Measurements from ENCODE around the gene POTEC.
A peak's percentile ranks its signal among the peaks of the same experiment; 100 is the strongest.
"Not testable (repeated sequence)": the region's sequence is repeated elsewhere in the genome, so short reads cannot be mapped to it uniquely, and the experiment has no call there.

POTEC gene

DNA sequence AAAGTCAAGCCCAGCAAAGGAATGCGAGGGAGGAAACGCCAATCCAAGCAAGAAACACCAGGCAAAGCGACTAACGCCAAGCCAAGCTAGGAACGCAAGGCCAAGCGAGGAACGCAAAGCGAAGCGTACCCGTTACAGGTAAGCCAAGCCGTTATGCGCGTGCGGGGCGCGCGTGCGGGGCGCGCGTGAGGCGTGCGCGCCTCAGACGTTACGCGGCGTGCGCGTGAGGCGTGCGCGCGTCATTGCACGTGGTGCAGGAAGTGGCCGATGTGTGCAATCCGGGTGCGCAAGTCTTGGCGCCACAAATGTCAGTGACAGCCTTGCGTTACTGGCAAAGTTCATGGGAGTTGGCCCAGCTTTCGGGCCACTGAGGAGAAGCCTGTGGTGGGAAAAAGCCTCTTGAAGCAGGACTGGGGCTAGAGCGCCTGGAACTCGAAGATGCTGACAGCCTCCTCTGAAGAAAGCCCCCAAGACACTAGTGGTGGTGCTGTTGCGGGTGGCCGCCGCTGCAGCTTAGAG lies at the start of gene POTEC:
POTEC (minus strand) TSS at position 155 of the 519 bp plus-strand sequence. CDS start 454 bp downstream, outside the sequence.
- not testable (repeated sequence) for DNase-seq (ENCODE audit: low spot score)

DNA sequence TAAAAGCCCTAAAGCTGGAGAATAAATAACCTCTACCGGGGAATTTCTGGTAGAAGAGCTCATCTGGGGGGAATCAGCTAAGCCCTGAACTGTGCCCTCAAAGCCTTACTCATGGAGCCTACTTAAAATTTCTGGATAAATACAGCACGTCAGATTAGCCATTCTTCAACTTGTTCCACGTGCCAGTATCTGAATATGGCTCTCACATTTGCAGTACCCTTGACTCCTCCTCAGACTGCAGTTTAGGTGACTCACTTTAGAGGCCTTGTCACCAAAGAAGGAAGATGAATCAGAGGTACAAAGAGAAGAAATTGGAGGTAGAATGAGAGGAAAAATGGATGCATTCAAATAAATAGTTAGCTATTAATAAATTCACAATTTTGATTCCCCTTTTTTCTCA lies 34.6 kb upstream of the POTEC start:
- DNase-seq (ENCODE audit: low spot score): no peak

DNA sequence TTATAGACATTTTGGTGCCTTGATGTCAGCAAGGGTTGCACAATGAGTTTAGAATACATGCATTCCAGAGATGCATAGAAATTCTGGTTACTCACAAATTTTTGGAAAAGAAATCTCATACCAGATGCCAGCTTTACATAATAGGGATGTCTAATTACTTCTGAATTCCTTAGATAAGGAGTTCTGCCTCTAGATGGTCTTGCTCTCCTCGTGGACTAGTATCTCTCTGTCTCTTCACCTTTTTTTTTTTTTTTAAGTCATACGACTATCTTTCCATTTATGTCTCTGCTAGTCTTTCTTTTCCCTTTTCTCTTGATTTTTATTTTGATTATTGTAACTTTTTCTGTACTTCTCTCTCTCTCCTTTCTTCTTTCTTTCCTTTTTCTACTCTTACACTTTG lies 16.1 kb upstream of the POTEC start:
- not testable (repeated sequence) for DNase-seq (ENCODE audit: low spot score)

DNA sequence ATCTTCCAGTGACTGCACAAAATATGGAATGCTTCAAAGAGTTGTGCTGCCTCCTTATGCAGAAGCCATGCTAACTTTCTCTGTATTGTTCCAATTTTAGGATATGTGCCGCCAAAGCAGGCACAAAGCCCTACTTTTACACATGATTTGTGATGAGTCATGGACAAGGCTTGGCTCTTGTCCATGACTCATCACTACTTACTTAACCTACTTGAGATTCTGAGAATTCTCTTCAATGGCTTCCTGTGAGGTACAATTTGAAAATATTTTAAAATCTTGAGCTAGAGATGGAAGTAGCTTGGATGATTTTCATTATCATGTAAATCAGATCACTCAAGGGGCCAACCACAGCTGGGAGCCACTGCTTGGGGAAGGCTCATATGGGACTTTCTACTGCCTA lies 11.7 kb downstream of the POTEC start:
- DNase-seq (ENCODE audit: low spot score): not testable (repeated sequence)

DNA sequence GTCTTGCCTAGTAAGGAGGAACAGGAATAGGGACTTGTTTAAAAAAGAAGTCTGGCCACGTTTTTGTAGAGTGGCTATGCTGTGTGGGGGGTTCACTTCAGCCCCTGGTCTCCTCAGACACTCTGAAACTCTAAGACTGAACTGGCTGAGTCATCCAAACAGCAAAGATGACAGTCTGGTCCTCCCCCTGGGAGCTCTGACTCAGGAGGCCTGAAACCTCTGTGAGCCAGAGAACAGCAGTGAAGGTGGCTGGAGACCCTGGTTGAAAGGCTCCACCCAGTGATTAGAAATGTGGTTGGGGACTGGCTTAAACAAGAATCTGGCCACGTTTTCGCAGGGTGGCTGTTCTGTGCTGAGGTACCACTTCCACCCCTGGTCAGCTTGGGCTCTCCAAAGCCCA lies 32.7 kb downstream of the POTEC start:
- not testable (repeated sequence) for DNase-seq (ENCODE audit: low spot score)

DNA sequence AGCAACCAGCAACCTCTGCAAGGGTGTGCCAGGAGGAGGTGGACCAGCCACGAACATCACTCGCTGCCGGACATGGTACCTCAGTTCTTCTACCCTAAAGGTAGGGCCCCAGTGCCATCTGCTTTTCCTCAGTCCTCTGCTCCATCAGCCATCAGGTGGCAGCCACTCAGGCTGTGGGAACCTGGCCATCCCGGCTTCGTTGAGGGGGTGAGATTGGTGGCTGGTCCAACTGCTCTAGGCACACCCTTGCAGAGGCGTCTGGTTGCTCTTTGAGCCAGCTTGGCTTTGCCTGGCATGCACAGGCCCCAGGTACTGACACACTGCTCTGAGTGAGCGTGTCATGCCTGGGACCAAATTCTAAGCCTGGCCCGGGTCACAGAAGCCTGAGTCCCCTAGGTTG lies 39.7 kb downstream of the POTEC start:
- DNase-seq (ENCODE audit: low spot score): not testable (repeated sequence)

DNA sequence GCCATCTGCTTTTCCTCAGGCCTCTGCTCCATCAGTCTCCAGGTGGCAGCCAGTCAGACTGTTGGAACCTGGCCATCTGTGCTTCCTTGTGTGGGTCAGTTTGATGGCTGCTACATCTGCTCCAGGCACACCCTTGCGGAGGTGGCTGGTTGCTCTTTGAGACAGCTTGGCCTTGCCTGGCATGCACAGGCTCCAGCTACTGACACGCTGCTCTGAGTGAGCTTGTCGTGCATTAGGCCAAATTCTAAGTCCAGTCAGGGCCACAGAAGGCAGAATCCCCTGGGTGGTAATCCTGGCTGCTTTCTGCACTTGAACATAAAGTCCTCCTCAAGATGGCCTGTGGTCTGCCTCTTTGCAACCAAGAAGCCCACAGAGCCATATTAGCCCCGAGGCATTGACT lies 41.5 kb downstream of the POTEC start:
- DNase-seq (ENCODE audit: low spot score): not testable (repeated sequence)

DNA sequence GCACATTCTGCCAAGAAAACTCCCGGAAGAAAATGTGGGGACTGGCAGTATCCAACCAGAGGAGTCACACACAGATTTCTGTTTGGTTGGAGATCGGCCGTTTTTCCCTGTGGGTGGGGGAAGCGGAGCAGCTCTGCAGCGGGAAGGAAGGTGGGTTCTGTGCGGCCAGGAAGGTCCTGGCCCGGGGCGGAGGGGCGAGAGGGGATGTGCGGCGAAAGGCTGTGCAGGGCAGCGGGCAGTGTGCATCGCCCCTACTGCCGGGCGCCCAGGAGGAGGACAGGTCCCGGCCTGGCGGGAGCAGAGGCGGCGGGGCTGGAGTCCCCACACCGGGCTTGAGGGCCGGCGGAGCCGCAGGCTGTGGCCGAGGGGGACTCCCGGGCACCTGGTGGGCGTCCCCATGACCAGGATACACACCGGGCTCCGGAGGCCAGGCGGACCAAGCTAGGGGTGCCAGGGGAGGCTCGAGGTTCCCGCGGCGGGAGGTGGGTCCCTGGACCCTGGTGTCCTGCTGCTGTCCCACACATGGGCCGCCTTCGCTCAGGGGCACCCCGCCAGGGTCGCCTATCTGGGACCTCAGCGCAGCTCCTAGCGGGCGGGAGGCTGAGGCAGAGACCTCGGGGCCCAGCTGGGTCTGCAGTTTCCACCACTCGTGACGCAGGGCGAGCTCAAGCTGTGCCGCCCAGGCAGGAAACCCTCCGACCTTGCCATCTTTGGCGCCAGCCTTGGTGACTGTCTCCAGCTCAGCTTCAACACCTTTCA lies 54.0 kb downstream of the POTEC start:
- DNase-seq (ENCODE audit: low spot score): peak; percentile 3

DNA sequence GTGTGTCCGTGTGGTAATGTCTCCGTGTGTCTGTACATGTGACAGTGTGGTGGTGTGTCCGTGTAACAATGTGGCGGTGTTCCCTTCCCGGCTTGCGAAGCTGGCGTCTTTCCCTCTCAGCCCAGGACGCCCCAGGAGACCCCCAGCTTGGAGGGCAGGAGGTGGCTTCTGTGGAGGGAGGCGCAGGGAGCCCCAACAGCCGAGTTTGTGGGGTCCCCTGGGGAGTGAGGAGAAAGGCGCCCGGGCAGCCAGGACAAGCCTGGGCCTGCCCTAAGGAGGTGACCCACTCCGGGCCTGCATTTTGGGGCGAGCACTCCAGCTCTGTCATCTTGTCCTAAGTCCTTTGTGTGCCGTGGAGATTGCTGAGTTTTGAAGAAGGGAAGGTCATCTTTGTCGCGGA lies 54.6 kb downstream of the POTEC start:
- DNase-seq (ENCODE audit: low spot score): not testable (repeated sequence)

DNA sequence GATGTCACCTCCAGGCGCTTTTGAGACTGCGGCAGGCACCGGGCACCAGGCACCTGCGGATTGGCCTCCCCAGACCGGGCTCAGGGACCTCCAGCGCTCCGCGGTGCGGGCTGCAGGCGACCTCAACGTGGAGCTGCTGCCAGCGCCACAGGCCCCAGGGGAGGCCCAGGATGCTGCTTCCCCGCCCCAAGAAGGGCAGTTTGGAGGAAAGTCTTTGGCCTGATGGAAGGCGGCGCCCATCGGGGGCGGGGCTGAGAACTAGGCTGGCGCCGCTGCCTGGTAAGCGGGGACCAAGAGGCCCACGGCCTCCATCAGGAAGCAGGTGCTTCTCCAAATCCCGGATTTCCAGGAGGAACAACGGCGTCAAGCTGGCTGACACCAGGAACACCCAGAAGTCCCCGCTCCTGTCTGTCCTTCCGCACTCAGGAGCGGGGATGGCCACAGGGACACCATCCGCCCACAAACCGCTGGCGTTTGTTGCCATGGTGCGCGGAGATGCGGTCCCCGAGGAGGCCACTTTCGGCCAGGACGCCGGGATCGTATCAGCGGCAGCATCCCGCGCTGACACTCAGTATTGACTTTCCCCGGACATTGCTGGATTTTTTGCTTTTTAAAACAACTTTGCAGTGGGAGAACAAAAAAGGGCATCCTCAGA lies 56.3 kb downstream of the POTEC start:
- DNase-seq (ENCODE audit: low spot score): not testable (repeated sequence)

DNA sequence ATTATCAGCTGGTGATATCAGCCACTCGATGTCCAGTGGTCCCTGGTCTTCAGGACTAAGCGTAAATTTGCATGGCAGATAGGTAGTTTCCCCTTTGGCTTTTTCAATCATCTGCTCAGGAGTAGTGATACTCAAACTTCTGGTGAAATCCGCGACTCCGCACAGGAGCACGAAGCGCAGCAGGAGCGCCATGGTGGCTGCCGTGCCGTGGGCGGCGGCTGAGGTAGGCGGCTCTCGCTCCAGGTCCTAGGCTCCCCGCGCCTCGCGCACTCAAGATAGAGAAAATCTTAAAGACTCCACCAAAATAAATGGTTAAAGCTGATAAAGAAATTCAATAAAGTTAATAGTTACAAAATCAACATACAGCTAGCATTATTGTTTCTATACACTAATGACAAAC lies 64.3 kb downstream of the POTEC start:
- DNase-seq (ENCODE audit: low spot score): not testable (repeated sequence)

DNA sequence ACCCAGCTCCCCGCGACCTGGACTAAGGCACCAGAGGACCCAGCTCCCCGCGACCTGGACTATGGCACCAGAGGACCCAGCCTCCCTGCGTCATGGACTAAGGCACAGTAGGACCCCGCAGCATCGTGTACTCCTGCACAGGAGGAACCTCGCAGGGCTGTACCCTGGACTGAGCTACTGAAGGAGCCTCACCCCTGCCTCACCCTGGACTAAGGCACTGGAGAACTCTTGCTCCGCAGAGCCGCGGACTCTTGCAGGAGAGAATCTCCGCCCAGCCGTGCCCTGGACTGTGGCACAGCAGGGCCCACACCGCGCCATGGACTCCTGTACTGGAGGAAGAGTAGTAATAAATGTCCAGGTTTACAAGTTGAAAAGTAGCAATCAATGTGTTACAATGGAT lies 67.9 kb downstream of the POTEC start:
- DNase-seq (ENCODE audit: low spot score): not testable (repeated sequence)

DNA sequence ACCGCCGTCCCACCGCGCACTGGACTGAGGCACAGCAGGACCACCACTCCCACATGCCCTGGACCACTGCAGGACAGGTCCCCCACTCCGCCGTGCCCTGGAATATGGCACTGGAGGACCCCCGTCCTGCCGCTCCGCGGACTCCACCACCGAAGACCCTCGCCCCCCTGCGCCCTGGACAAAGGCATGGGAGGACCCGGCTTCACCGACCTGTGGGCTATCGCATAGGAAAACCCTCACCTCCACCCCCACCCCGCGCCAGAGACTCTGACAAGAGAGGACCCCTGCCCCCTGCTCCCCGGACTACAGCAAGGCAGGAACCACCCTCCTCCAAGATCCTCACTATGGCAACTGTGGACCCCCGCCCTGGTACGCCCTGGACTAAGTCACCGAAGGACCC lies 68.6 kb downstream of the POTEC start:
- not testable (repeated sequence) for DNase-seq (ENCODE audit: low spot score)

DNA sequence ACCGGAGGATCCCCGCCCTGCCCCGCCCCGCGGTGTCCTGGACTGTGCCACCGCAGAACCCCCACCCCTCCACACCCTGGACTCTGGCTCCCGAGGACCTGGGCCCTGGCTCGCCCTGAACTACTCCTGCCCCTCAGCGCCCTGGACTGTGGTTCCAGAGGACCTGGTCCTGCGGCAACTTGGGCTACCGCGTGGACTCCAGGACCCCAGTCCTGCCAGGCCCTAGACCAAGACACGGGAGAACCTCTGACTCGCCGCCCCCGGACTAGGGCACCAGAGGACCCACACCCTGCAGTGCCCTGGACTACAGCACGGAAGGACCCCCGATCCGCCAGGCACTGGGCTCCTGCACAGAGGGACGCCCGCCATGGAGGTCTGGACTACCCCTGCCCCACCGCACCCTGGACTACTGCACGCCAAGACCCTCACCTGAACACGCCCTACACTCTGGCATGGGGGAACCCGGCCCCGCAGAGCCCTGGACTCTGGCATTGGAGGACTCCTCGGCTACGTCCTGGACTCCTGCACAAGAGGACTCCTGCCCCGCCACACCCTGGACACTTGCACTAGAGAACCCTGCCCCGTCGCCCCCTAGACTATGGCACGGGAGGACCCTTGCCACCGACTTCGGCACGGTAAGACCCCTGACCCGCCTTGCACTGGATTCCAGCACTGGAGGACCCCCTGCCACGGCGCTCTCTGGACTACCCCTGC lies 69.2 kb downstream of the POTEC start:
- not testable (repeated sequence) for DNase-seq (ENCODE audit: low spot score)

DNA sequence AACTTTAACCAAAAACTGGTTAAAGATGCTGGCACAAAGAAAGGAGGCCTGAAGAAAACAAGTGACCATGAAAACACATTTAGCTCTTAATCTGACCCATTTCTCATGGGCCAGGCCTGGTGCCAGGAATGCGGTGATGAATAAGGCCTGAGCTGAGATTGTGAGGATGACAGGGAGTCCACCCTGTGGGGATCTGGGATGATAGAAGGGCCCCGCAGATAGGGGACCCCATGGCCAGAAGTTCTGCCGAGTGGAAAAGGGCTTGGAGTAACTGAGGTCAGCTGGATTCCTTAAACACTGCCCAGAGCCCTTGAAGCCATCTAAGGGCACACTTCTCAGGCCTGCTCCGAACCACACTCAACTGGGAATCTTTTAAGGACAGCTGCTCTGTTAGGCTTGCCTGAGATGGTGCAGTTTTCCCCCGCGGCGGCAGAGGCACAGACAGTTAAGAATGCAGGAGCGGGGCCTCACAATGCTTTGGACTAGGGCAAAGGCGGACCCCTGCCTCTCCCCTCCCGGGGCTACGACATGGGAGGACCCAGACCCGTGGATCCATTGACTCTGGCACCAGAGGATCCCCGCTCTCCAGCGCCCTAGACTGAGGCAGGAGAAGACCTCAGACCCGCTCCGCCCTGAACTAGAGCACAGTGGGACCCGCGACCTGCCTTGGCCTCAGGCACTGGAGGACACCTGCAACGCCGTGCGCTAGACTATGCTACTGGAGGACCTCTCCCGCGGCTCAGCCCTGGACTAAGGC lies 70.0 kb downstream of the POTEC start:
- DNase-seq (ENCODE audit: low spot score): not testable (repeated sequence)

DNA sequence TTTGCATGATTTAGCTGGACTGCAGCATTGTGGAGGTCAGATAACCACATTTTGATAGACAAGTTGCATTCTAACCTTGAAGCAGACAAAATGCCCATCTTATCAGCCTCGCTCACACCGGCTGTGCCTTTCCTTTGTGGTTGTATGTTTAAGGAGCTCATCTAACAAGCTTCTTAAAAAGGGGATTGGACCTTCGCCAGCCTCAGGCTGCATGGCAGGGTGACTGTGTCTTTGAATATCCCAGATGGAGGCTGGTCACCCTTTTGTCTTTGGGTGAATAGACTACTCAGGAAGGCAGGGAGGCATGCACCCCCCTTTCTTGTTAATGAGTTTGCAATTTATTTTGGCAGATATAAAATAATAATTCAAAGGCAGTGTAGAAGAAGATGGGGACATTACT lies 72.1 kb downstream of the POTEC start:
- not testable (repeated sequence) for DNase-seq (ENCODE audit: low spot score)

DNA sequence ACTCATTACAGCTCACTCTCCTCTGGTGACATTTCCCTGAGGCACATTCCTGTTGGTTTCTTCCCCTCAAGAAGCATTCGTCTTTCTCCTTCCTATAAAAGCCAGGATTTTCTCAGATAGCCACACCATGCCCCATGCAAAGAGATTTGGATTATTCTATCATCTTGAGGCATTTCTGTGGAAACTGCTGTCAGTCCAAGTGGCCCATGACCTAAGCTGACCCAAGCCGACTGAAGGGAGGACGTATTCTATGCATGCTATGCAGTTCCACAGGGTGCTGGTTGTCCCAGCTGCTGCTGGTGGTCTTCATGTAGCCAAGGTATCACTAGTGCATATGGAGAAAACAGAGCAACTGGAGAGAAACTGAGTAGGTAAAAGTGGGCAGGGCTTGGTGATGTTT lies 73.0 kb downstream of the POTEC start:
- DNase-seq (ENCODE audit: low spot score): not testable (repeated sequence)

DNA sequence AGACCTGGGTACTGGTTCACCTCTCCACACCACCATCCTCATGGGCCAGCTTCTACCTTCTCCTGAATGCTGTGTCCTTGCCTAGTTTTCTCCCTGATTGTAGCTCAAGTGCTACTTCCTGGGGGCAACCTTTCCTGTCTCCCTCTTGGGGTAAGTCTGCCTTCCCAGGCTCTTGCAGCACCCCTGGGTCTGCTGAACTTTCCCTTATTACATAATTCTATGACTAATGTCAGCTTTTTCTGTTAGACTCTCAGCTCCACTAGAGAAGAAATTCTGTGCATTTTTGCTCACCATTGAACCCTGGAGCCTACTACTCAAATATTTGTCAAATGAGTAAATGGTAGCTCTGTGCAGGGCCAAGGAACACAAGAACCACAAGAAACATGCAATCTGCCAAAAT lies 73.4 kb downstream of the POTEC start:
- DNase-seq (ENCODE audit: low spot score): peak; percentile 29

DNA sequence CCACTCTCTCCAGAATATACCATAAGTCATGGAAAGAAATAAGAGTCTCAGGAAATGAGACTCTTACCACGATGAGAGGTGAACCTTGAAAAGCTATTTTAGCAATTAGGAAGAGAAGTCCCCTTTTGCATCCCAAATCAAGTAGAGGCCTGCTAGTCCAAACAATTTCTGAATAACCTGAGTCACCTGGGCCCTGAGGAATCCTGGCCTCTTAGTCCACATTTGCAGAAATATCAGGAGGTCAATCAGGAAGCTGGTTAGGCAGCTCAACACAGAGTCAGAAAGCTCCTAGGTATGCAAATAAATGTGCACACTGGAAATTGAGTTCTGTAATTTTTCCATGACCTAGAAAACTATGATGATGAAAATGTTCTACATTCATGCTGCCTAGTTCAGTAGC lies 77.4 kb downstream of the POTEC start:
- DNase-seq (ENCODE audit: low spot score): not testable (repeated sequence)

Data from AG20443 (cell line).